Type B pancreatic cell (in vitro differentiated cells): ENCODE results near the gene RALY. TPM values are rescaled to one million over a fixed set of nuclear protein-coding genes. Genes with fewer than 3 reads are reported as not detected.
A peak's percentile ranks its signal among the peaks of the same experiment; 100 is the strongest.

Experiments
- DNase-seq: peaks from one replicate; pipeline ENCODE4 v3.0.0; 2021; ENCODE audit warnings: mixed read lengths; ENCODE audit not compliant: unreplicated experiment; ENCODE audit errors: extremely low spot score
- H3K27ac Mint-ChIP-seq: 2 replicates; pipeline ENCODE4 v1.8.0; 2021; ENCODE audit warnings: mild to moderate bottlenecking, mixed read lengths
- H3K27me3 Mint-ChIP-seq: 2 replicates; pipeline ENCODE4 v1.8.0; 2021; ENCODE audit warnings: mixed read lengths
- H3K36me3 Mint-ChIP-seq: 2 replicates; pipeline ENCODE4 v1.8.0; 2021; ENCODE audit warnings: mixed read lengths
- H3K4me1 Mint-ChIP-seq: one replicate; pipeline ENCODE4 v1.8.0; 2021; ENCODE audit warnings: mixed read lengths; ENCODE audit not compliant: unreplicated experiment
- H3K4me3 Mint-ChIP-seq: 2 replicates; pipeline ENCODE4 v1.8.0; 2021; ENCODE audit warnings: mild to moderate bottlenecking, mixed read lengths
- H3K9me3 Mint-ChIP-seq: 2 replicates; pipeline ENCODE4 v1.8.0; 2021; ENCODE audit warnings: mixed read lengths
- total RNA-seq: library from RNA; stranded (reverse); gene quantifications from 2 replicates; pipeline ENCODE4 v1.2.1, GENCODE V29; 2021; ENCODE audit warnings: low replicate concordance
- TF ChIP-seq, protein P1 (sequence below): fragments of 200-600 bp; sonication (generic); conservative IDR thresholded peaks from 2 replicates; pipeline ENCODE4 v1.5.0; 2021; ENCODE audit warnings: antibody characterized with exemption, mild to moderate bottlenecking

RALY gene
- total RNA-seq, 1 donor from 2014 or later = 215 TPM

DNA sequence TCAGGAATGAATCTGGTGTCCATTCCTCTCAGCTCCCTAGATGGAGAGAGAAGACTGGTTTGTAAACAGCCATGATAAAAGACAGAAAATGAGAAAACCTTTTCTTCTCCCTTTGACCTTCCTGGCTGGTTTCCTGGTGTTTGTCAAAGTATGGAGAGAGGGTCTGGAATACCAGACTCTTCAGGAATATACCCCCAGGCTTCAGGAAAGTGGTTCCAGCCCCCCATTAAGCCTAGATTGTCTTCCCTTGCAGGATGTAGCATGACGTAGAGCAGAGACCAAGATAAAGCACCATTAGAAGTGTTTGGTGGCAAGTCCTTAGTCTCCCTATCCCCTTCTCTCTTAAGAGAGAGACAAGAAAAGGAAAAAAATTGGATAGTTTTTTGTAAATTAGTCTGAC lies 67.3 kb downstream of the RALY start:
- Mint-ChIP-seq H3K9me3 (no peaks in the 10 kb centered on the region), H3K27ac (no peak overlapping the region), H3K27me3 (no peaks in the 10 kb centered on the region), H3K4me3 (no peak overlapping the region), H3K4me1 (peaks cover 55% of the 10 kb centered on the region), H3K36me3 (peaks cover 25% of the 10 kb centered on the region)
- DNase-seq = no peak
- TF ChIP-seq, protein P1, sequence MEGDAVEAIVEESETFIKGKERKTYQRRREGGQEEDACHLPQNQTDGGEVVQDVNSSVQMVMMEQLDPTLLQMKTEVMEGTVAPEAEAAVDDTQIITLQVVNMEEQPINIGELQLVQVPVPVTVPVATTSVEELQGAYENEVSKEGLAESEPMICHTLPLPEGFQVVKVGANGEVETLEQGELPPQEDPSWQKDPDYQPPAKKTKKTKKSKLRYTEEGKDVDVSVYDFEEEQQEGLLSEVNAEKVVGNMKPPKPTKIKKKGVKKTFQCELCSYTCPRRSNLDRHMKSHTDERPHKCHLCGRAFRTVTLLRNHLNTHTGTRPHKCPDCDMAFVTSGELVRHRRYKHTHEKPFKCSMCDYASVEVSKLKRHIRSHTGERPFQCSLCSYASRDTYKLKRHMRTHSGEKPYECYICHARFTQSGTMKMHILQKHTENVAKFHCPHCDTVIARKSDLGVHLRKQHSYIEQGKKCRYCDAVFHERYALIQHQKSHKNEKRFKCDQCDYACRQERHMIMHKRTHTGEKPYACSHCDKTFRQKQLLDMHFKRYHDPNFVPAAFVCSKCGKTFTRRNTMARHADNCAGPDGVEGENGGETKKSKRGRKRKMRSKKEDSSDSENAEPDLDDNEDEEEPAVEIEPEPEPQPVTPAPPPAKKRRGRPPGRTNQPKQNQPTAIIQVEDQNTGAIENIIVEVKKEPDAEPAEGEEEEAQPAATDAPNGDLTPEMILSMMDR = no peak

DNA sequence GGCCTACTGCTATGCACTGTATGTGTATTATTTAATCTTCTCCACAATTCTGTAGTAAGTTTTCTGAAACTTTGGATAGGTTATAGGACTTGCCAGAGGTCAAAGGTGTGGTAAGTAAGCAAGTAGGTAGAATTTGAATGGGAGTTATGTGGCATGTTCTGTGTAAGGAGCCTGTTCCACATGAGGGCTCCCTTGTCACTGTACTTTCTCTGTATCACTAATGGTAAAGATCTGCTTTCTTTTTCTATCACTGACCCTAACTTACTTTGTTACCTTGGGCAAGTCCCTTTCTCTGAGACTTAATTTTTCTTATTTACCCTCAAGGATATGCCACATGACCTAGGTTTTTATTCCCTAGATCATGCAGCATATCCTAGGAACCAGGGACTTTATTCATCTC lies 68.0 kb downstream of the RALY start:
- no peaks in the 10 kb centered on the region for H3K27me3 Mint-ChIP-seq

DNA sequence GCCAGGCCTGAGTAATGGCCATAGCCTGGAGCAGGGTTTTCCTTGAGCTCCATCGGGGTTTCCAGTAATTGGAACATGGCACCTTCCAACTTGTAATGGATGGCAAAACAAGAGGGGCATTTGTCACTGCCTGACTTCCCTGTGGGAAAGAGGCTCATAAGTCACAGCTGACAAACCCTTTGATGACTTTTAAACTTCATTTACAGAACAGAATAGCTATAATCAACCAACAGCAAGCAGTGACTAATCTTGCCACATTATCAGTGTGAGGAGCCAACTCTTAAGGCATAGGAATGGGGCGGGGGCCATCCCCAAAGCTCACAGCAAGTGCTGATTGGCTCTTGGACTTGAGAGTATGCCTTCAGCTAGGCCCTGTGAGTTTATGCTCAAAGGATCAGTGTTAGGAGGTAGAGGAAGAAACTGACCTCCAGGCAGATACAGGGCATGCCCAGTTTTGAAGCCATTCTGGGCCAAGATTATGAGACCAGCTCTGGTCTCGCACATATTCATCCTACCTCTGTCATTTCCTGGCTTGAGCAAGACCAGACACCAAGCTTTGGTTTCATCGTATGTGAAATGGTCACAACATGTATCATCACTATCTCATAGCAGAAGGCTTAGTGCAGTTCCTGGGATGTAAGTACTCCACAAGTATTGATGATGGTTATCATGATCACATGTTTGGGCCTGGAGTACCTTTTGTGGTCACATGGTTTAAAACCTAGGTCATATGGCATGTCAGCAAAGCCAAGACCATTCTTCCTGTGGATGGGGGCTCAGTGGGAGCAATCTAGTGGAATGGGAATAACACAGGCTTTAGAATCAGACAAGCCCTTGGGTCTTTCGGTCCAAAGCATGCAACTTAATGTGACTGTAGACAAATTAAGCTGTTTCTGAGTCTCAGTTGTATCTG lies 69.1 kb downstream of the RALY start:
- TF ChIP-seq, protein P1 = no peak
- peak overlapping the region; percentile 4 for H3K27ac Mint-ChIP-seq

More for the DNA sequence above, 68.0 kb downstream of the RALY start:
- TF ChIP-seq, protein P1 = no peak
- H3K4me3 Mint-ChIP-seq = no peak overlapping the region
- no peak overlapping the region for H3K27ac Mint-ChIP-seq
- peaks cover 25% of the 10 kb centered on the region for H3K36me3 Mint-ChIP-seq
- H3K4me1 Mint-ChIP-seq = peaks cover 53% of the 10 kb centered on the region
- DNase-seq = no peak
- H3K9me3 Mint-ChIP-seq = no peaks in the 10 kb centered on the region

DNA sequence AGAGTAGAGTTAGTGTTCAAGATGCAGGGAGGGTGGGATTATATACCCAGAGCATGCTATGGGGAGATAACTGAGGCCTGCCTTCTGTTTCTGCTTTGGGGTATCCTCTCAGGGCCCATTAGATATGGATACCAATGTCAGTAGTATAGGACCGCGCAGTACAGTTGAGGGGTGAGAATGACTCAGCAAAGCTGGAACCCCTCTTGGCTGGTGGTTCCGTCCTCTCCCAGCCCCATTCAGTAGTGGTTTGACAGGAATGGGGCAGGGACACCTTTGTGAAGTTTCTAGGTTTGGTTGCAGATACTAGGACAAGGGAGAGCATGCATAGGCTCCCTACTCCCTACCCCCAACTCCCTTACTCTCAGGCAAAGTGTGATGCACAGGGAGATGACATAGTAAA lies 70.6 kb downstream of the RALY start:
- H3K27ac Mint-ChIP-seq = no peak overlapping the region
- H3K4me3 Mint-ChIP-seq = no peak overlapping the region
- peaks cover 58% of the 10 kb centered on the region for H3K4me1 Mint-ChIP-seq
- H3K27me3 Mint-ChIP-seq = no peaks in the 10 kb centered on the region
- H3K9me3 Mint-ChIP-seq = no peaks in the 10 kb centered on the region
- DNase-seq = no peak
- peaks cover 17% of the 10 kb centered on the region for H3K36me3 Mint-ChIP-seq
- TF ChIP-seq, protein P1 = no peak

More for the DNA sequence above, 69.1 kb downstream of the RALY start:
- peaks cover 22% of the 10 kb centered on the region for H3K36me3 Mint-ChIP-seq
- no peaks in the 10 kb centered on the region for H3K27me3 Mint-ChIP-seq
- H3K9me3 Mint-ChIP-seq = no peaks in the 10 kb centered on the region
- H3K4me3 Mint-ChIP-seq = no peak overlapping the region
- DNase-seq = no peak
- H3K4me1 Mint-ChIP-seq = peaks cover 55% of the 10 kb centered on the region

DNA sequence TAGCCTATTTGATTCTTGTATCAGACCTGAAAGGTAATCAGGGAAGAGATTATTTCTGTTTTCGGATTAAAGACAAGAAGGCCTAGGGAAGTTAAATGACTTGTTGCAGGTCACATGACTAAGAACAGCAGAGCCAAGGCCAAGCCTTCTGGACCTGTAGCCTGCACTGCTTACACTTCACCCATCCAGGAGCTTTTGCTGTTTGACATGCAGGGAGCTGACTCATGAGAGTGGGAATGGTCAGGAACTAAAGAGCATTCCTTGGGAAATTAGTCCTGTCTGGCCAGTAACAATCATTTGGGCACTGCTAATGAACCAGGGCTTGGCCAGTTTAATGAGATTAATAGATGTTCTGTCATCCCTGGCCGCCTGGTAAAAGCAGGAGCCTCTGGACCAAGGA lies 71.5 kb downstream of the RALY start:
- TF ChIP-seq, protein P1 = no peak
- Mint-ChIP-seq H3K36me3 (peaks cover 13% of the 10 kb centered on the region), H3K4me3 (no peak overlapping the region), H3K27ac (peak overlapping the region; percentile 54), H3K4me1 (peaks cover 60% of the 10 kb centered on the region), H3K9me3 (no peaks in the 10 kb centered on the region), H3K27me3 (no peaks in the 10 kb centered on the region)
- DNase-seq = no peak
